Effector memory CD8-positive, alpha-beta T cell (primary cell): ENCODE measurements around the gene MUC3A.
A peak's percentile ranks its signal among the peaks of the same experiment; 100 is the strongest.

ENCODE experiments used
- ATAC-seq: fragments of 150-1000 bp; cut with Tn5 transposase; replicated peaks from 2 replicates; pipeline ENCODE4 v1.10.0; 2021; ENCODE audit warnings: mild to moderate bottlenecking, moderate library complexity
- DNase-seq, 3 experiments: peaks; one replicate each; pipeline ENCODE4 v3.0.0; 2021
- H3K27ac Mint-ChIP-seq, 2 donors: one replicate each; pipeline ENCODE4 v1.8.0; 2022; ENCODE audit warnings: mild to moderate bottlenecking in 2 of 2, mixed read lengths in 2 of 2, moderate library complexity in 2 of 2
- H3K27me3 Mint-ChIP-seq, 2 donors: one replicate each; pipeline ENCODE4 v1.8.0; 2022; ENCODE audit warnings: mixed read lengths in 2 of 2
- H3K36me3 Mint-ChIP-seq: one replicate; pipeline ENCODE4 v1.8.0; 2022; ENCODE audit warnings: mild to moderate bottlenecking, moderate library complexity, mixed read lengths; ENCODE audit not compliant: insufficient read depth
- H3K4me1 Mint-ChIP-seq, 2 donors: one replicate each; pipeline ENCODE4 v1.8.0; 2022; ENCODE audit warnings: low read depth in 2 of 2, mixed read lengths in 2 of 2
- H3K4me3 Mint-ChIP-seq, 2 donors: one replicate each; pipeline ENCODE4 v1.8.0; 2022; ENCODE audit warnings: mild to moderate bottlenecking in 2 of 2, mixed read lengths in 2 of 2, moderate library complexity in 2 of 2
- H3K9me3 Mint-ChIP-seq, 2 donors: one replicate each; pipeline ENCODE4 v1.8.0; 2022; ENCODE audit warnings: mixed read lengths in 2 of 2

Gene MUC3A

DNA sequence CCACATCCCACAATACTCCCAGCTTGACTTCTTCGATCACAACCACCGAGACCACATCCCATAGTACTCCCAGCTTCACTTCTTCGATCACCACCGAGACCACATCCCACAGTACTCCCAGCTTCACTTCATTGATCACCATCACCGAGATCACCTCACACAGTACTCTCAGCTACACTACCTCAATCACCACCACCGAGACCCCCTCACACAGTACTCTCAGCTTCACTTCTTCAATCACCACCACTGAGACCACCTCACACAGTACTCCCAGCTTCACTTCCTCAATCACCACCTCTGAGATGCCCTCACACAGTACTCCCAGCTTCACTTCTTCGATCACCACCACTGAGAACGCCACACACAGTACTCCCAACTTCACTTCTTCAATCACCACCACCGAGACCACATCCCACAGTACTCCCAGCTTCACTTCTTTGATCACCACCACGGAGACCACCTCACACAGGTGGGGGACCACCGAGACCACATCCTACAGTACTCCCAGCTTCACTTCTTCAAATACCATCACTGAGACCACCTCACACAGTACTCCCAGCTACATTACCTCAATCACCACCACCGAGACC, 8.6 kb downstream of the MUC3A start:
- Mint-ChIP-seq H3K4me3 (no peak overlapping the region), H3K4me1 (no peaks in the 10 kb centered on the region), H3K9me3 (no peaks in the 10 kb centered on the region), H3K27ac (no peak overlapping the region), H3K36me3 (no peaks in the 10 kb centered on the region), H3K27me3 (peaks cover 5% of the 10 kb centered on the region in 2 donors)
- DNase-seq (no peak), ATAC-seq (no peak)

DNA sequence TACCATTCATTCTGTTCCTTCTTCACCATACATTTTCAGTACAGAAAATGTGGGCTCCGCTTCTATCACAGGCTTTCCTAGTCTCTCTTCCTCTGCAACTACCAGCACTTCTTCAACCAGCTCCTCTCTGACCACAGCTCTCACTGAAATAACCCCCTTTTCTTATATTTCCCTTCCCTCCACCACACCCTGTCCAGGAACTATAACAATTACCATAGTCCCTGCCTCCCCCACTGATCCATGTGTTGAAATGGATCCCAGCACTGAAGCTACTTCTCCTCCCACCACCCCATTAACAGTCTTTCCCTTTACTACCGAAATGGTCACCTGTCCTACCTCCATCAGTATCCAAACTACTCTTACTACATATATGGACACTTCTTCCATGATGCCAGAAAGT, 10.6 kb downstream of the MUC3A start:
- no peak overlapping the region for H3K27ac Mint-ChIP-seq
- DNase-seq, result no peak
- peaks cover 17 to 25% of the 10 kb centered on the region in 2 donors for H3K27me3 Mint-ChIP-seq
- H3K4me1 Mint-ChIP-seq, result no peaks in the 10 kb centered on the region
- H3K36me3 Mint-ChIP-seq, result peaks cover 3% of the 10 kb centered on the region
- H3K4me3 Mint-ChIP-seq, result no peak overlapping the region
- no peak for ATAC-seq
- no peaks in the 10 kb centered on the region for H3K9me3 Mint-ChIP-seq

DNA sequence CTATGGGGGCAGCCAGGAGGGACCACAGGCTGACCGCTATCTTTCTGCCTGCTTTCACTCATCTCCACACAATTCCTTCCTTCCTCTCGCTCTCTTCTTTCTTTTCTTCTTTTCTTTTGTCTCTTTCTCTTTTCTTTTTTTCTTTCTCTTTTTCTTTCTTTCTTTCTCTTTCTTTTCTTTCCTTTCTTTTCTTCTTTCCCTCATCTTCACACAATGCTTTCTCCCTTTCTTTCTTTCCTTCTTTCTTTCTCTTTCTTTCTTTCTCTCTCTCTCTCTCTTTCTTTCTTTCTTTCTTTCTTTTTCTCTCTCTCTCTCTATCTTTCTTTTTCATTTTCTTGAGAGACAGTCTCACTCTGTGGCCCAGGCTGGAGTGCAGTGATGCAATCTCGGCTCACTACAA, 13.2 kb downstream of the MUC3A start:
- no peaks in the 10 kb centered on the region for H3K9me3 Mint-ChIP-seq
- H3K4me1 Mint-ChIP-seq, result peaks cover 13 to 16% of the 10 kb centered on the region in 2 donors
- peaks cover 34 to 51% of the 10 kb centered on the region in 2 donors for H3K27me3 Mint-ChIP-seq
- ATAC-seq (no peak), DNase-seq (no peak)
- no peak overlapping the region for H3K4me3 Mint-ChIP-seq
- H3K27ac Mint-ChIP-seq, result no peak overlapping the region
- peaks cover 3% of the 10 kb centered on the region for H3K36me3 Mint-ChIP-seq

DNA sequence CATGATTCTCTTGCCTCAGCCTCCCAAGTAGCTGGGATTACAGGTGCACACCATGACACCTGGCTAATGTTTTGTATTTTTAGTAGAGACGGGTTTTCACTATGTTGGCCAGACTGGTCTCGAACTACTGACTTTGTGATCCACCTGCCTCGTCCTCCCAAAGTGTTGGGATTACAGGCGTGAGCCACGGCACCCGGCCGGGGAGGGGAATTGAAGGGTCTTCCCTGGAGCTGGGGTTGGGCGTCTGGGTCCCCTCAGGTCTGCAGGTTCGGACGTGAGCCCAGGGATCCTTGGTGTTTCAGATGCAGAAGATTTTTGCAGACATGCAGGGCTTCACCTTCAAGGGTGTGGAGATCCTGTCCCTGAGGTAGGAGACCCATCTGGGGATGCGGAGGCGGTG, 14.1 kb downstream of the MUC3A start:
- Mint-ChIP-seq H3K9me3 (no peaks in the 10 kb centered on the region), H3K36me3 (peaks cover 3% of the 10 kb centered on the region), H3K4me1 (peaks cover 15 to 18% of the 10 kb centered on the region in 2 donors), H3K27ac (no peak overlapping the region), H3K4me3 (no peak overlapping the region), H3K27me3 (peaks cover 43 to 59% of the 10 kb centered on the region in 2 donors)
- no peak for DNase-seq
- ATAC-seq, result no peak

DNA sequence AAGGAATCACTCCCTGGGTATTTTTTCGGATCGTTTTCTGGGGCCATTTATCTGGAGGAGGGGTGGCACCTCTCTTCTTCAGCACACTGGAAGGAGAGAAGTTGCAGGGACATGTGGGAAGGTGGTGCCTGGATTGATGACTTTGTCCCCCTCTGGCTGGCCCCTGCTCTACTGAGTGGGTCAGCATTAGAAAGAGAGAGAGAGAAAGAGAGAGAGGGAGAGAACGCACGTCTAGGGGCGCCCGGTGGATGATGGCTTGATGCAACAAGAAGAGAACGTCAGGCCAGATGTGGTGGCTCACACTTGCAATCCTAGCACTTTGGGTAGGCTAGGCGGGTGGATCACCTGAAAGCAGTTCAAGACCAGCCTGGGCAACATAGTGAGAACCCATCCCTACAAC, 14.5 kb downstream of the MUC3A start:
- Mint-ChIP-seq H3K4me1 (peaks cover 15 to 18% of the 10 kb centered on the region in 2 donors), H3K9me3 (no peaks in the 10 kb centered on the region), H3K27ac (no peak overlapping the region), H3K27me3 (peaks cover 48 to 64% of the 10 kb centered on the region in 2 donors), H3K36me3 (peaks cover 3% of the 10 kb centered on the region), H3K4me3 (no peak overlapping the region)
- DNase-seq (no peak), ATAC-seq (no peak)

DNA sequence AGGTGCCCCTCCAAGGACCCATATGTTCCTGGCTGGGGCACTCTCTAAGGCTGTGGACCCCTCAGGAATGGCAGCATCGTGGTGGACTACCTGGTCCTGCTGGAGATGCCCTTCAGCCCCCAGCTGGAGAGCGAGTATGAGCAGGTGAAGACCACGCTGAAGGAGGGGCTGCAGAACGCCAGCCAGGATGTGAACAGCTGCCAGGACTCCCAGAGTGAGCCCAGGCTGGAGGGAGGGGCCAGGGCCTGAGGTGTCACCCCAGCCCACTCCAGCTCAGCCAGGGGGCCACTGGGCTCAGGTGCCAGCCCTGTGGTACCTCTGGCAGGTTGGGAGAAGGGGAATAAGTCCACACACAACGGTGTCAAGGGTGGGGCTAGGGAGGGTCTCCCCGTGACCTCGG, 15.3 kb downstream of the MUC3A start:
- Mint-ChIP-seq H3K9me3 (no peaks in the 10 kb centered on the region), H3K36me3 (peaks cover 3% of the 10 kb centered on the region), H3K4me1 (peaks cover 15 to 18% of the 10 kb centered on the region in 2 donors), H3K27ac (no peak overlapping the region), H3K4me3 (no peak overlapping the region), H3K27me3 (peaks cover 55 to 72% of the 10 kb centered on the region in 2 donors)
- DNase-seq, result no peak
- no peak for ATAC-seq

DNA sequence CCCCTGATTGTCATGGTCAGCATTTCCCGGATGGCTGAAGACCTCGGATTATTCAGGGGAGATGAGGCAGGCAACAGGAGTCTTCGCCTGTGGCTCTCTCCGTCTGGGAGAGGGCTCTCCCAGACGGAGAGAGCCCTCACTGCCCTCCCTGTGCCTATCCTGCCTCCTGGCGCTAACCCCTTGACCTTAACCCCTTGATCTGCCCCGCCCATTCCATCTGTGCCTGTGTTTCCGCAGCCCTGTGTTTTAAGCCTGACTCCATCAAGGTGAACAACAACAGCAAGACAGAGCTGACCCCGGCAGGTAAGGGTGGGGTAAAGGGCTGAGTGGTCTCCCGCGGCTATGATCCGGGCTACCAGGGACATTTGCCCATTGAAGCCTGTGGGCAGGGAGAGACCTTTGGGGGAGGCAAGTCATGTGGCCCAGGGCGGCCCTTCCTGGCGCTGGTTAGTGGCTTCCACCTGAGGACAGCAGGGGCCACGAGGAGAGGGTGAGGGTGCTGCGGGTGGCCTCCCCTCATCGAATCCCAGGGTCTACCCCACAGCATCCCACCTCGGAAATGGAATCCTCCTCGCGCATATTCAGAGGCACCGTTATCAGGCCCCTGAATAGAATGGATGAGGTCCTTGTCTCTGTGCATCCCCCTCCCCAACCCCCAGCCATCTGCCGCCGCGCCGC, 15.8 kb downstream of the MUC3A start:
- Mint-ChIP-seq H3K36me3 (peaks cover 3% of the 10 kb centered on the region), H3K4me3 (peak overlapping the region; percentile 71 to 72), H3K9me3 (no peaks in the 10 kb centered on the region), H3K27me3 (peaks cover 58 to 76% of the 10 kb centered on the region in 2 donors), H3K4me1 (peaks cover 15 to 18% of the 10 kb centered on the region in 2 donors), H3K27ac (no peak overlapping the region)
- no peak for DNase-seq
- ATAC-seq, result no peak

DNA sequence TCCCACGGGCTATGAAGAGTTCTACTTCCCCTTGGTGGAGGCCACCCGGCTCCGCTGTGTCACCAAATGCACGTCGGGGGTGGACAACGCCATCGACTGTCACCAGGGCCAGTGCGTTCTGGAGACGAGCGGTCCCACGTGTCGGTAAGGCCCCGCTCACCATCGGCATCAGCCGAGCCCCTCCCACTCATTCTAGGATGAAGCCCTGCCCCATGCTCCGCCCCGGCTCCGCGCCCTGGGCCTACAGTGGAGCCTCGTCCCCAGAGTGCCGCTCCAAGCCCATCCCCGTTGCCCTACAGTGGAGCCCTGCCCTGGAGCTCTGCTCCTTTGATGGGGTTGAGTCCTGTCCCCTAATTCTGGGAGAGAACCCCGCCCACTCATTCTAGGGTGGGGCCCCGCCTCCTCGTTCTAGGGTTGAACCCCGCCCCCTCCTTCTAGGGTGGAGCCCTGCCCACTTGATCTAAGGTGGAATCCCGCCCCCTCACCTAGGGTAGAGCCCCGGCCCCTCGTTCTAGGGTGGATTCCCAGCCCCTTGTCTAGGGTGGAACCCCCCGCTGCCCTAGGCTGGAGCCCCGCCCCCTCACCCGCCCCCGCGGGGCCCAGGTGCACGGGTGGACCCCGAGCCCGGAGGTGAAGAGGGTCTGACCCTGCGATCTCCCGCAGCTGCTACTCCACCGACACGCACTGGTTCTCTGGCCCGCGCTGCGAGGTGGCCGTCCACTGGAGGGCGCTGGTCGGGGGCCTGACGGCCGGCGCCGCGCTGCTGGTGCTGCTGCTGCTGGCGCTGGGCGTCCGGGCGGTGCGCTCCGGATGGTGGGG, 16.6 kb downstream of the MUC3A start:
- Mint-ChIP-seq H3K36me3 (peaks cover 3% of the 10 kb centered on the region), H3K4me1 (peaks cover 15 to 18% of the 10 kb centered on the region in 2 donors), H3K4me3 (peak overlapping the region; percentile 71 to 72), H3K27me3 (peaks cover 58 to 76% of the 10 kb centered on the region in 2 donors), H3K9me3 (no peaks in the 10 kb centered on the region), H3K27ac (no peak overlapping the region)
- ATAC-seq (peak; percentile 82), DNase-seq (peak; percentile 71 to 80 (median 76))

DNA sequence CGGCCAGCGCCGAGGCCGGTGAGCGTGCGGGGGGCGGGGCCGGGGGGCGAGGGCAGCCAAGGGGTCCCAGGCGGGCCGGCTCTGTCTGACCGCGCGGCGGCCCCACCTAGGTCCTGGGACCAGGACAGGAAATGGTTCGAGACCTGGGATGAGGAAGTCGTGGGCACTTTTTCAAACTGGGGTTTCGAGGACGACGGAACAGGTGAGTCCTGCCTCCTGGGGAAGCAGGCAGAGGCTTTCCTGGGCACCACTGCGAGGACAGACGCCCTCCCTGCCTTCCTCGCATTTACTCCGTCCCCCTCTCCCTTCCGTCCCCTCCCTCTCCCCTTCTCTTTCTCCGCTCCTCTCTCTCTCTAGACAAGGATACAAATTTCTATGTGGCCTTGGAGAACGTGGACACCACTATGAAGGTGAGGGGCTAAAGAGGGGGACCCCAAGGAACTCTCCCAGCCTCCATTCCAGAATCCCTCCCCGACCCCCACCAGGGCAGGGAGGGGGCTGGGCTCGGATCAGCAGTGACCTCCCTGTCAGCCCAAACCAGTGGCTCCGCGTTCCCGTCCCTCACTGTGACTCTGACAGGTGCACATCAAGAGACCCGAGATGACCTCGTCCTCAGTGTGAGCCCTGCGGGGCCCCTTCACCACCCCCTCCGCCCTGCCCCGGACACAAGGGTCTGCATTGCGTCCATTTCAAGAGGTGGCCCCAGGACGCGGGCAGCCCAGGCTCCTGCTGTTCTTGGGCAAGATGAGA, 17.4 kb downstream of the MUC3A start:
- H3K9me3 Mint-ChIP-seq, result no peaks in the 10 kb centered on the region
- H3K4me1 Mint-ChIP-seq, result peaks cover 15 to 18% of the 10 kb centered on the region in 2 donors
- H3K4me3 Mint-ChIP-seq, result peak overlapping the region; percentile 47 to 71
- DNase-seq, result peak in 2 of 3 experiments; percentile 10 to 13
- H3K27me3 Mint-ChIP-seq, result peaks cover 58 to 83% of the 10 kb centered on the region in 2 donors
- peaks cover 3% of the 10 kb centered on the region for H3K36me3 Mint-ChIP-seq
- ATAC-seq, result peak; percentile 4
- peak overlapping the region in 1 of 2 donors; percentile 2 for H3K27ac Mint-ChIP-seq

DNA sequence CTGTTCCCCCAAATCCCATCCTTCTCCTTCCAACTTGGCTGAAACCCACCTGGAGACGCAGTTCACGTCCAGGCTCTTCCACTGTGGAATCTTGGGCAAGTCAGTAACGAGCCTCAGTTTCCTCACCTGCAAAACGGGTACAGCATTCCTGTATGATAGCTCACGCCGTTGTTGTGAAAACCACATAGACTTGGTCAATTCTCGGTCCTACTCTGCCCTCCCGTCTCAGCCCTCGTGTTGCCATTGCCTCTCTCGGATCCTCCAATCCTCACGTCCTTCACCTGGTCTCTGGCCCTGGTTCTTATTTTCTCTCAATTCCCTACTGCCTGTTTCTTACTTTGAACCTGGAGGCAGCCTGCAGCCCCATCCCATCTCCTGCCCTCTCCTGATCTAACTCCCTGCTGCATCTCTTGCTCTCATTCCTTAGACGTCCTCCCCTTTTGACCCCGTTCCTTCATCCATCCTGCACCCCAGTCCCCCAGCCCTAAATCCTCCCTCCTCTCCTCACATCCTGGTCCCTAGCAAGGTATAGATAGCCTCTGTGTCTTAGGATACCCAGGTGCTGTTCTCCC, 18.0 kb downstream of the MUC3A start:
- H3K4me1 Mint-ChIP-seq, result peaks cover 15 to 18% of the 10 kb centered on the region in 2 donors

DNA sequence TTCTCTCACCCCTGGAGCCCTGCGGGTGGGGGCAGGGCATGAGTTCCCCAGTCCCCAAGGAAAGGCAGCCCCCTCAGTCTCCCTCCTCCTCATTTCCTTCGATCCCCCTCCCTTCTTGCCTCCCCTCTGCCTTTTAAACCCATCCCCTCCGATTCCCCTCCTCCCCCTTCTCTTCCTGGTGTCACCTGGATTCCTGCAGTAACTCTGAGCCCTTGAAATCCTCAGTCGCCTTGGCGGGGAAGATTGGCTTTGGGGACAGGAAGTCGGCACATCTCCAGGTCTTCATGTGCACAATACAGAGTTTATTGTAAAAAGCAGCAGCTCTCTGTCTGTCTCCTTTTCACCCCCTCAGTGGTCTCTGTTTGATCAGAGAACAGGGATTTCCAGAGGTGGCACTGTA, 18.7 kb downstream of the MUC3A start:
- Mint-ChIP-seq H3K4me1 (peaks cover 15 to 18% of the 10 kb centered on the region in 2 donors), H3K27ac (no peak overlapping the region), H3K27me3 (peaks cover 51 to 90% of the 10 kb centered on the region in 2 donors), H3K4me3 (peak overlapping the region in 1 of 2 donors; percentile 71), H3K36me3 (peaks cover 3% of the 10 kb centered on the region), H3K9me3 (no peaks in the 10 kb centered on the region)
- ATAC-seq (no peak), DNase-seq (no peak)

More for the DNA sequence above, 18.0 kb downstream of the MUC3A start:
- peak overlapping the region; percentile 47 to 71 for H3K4me3 Mint-ChIP-seq
- H3K27ac Mint-ChIP-seq, result no peak overlapping the region
- peaks cover 3% of the 10 kb centered on the region for H3K36me3 Mint-ChIP-seq
- DNase-seq (no peak), ATAC-seq (no peak)
- no peaks in the 10 kb centered on the region for H3K9me3 Mint-ChIP-seq
- H3K27me3 Mint-ChIP-seq, result peaks cover 58 to 89% of the 10 kb centered on the region in 2 donors

DNA sequence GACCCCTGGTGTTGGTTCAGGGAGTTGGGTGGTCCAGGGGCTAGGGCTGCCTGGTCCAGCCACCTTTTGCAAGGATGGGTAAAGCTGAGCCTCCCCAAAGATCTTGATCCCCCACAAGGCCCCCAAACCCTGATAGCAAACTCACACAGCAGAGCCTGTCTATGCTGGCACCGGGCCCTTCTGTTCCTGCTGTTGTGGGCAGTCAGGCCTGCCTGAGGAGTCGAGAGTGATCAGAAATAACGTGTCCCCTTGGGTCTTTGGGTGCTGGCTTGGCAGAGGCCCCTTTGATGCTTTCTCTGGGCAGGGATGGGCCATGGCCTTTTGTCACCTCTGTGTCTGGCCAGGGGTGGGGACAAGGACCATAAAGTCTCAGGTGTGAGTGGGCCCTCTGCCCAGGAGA, 19.3 kb downstream of the MUC3A start:
- no peaks in the 10 kb centered on the region for H3K9me3 Mint-ChIP-seq
- peaks cover 3% of the 10 kb centered on the region for H3K36me3 Mint-ChIP-seq
- no peak overlapping the region for H3K4me3 Mint-ChIP-seq
- H3K27me3 Mint-ChIP-seq, result peaks cover 45 to 87% of the 10 kb centered on the region in 2 donors
- peaks cover 15 to 18% of the 10 kb centered on the region in 2 donors for H3K4me1 Mint-ChIP-seq
- no peak for ATAC-seq
- no peak overlapping the region for H3K27ac Mint-ChIP-seq
- DNase-seq, result no peak
